GM19468 (cell line): ENCODE results near the gene TMEM190.
A peak's percentile ranks its signal among the peaks of the same experiment; 100 is the strongest.
"Not testable (repeated sequence)": the region's sequence is repeated elsewhere in the genome, so short reads cannot be mapped to it uniquely, and the experiment has no call there.

Experiments used
- ATAC-seq: cut with Tn5 transposase; IDR thresholded peaks from one replicate; pipeline ENCODE4 v1.9.1; 2021; ENCODE audit warnings: mild to moderate bottlenecking, moderate library complexity, moderate number of reproducible peaks; ENCODE audit not compliant: unreplicated experiment; ENCODE audit errors: extremely low read depth

TMEM190 gene

DNA sequence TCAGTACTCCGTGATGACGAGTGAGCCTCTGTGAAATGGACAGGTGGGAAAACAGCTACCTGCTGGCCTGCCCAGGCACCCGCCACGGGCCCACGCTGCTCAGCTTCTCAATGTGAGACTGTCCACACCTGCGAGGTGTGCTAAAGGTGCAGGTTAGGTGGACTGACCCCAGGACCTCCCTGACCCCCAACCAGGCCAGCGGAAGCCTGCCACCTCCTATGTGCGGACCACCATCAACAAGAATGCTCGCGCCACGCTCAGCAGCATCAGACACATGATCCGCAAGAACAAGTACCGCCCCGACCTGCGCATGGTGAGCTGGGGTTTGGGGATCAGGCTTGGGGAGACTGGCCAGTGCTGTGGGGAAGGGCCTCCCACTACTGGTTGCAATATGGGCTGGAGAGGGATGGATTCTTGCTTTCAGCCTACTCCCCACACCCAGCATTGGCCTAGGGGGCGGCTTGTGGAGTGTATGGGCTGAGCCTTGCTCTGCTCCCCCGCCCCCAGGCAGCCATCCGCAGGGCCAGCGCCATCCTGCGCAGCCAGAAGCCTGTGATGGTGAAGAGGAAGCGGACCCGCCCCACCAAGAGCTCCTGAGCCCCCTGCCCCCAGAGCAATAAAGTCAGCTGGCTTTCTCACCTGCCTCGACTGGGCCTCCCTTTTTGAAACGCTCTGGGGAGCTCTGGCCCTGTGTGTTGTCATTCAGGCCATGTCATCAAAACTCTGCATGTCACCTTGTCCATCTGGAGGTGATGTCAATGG lies 11.3 kb downstream of the TMEM190 start:
- no peak for ATAC-seq

GRCh38 chr19:55389386-55390317 lies 13.0 kb downstream of the TMEM190 start:
- no peak for ATAC-seq

GRCh38 chr19:55390461-55390880 lies 13.8 kb downstream of the TMEM190 start:
- no peak for ATAC-seq

GRCh38 chr19:55391191-55391670 lies 14.6 kb downstream of the TMEM190 start:
- no peak for ATAC-seq

- ATAC-seq: no peak
Observed at GRCh38 chr19:55391702-55392615, 15.3 kb downstream of the TMEM190 start.

- ATAC-seq: no peak
Observed at GRCh38 chr19:55392820-55393761, 16.5 kb downstream of the TMEM190 start.

- ATAC-seq: no peak
Observed at GRCh38 chr19:55398200-55398925, 21.7 kb downstream of the TMEM190 start.

- no peak for ATAC-seq
Observed at GRCh38 chr19:55400281-55401087, 23.9 kb downstream of the TMEM190 start.

DNA sequence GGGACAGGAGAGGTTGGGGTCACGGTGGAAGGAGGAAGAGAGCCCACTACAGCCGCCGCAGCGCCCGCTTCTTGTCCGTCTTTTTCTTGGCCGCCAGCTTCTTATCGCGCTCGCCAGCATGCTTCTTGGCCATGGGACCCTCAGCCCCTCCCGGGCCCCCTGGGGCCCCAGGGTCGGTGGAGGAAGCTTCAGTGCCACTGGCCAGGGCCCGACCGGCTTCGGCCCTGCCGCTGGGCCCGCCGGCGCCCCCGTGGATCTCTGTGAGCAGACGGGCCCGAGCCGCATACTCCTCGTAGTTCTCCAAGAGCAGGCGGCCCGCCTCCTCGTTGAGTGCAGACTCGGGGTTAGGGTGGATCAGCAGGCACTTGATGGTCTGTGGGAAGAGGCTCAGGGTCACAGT lies 24.8 kb downstream of the TMEM190 start:
- ATAC-seq: not testable (repeated sequence)

DNA sequence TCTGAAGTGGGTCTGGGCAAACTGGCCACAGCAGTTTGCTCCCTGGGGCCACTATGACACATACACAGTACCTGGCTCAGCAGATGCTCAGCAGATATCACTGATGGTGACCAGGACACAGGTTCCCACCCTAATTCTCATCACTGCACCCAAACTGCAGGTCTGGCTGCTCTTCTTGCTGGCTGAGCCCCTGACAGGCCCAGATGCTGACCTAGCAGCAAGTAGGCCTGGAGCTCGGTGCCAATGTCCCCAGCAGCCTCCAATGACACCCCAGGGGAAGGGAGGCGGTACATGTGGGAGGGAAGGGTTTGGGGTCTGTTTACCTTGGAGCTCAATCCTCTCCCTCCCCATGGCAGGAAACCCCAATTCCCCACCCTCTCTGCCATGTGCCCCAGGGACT lies 25.9 kb downstream of the TMEM190 start:
- no peak for ATAC-seq

DNA sequence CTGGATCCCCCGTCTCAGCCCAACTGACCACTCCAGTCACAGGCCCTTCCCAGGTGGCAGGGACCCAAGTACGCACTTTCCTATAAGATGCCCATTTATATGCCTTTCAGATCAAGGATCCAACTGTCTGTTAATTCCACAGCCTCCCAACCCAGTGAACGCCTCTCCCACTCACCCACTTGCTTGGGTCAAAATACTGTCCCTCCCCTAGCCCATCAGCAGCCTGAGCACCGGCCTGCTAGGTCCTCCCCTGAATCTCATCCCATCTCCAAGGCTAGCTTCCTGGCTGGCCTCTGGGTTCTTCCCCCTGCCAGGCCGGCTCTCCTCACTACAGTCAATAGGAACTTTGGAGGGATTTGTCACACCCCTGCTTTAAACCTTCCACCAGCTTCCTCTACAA lies 29.0 kb downstream of the TMEM190 start:
- ATAC-seq: no peak

DNA sequence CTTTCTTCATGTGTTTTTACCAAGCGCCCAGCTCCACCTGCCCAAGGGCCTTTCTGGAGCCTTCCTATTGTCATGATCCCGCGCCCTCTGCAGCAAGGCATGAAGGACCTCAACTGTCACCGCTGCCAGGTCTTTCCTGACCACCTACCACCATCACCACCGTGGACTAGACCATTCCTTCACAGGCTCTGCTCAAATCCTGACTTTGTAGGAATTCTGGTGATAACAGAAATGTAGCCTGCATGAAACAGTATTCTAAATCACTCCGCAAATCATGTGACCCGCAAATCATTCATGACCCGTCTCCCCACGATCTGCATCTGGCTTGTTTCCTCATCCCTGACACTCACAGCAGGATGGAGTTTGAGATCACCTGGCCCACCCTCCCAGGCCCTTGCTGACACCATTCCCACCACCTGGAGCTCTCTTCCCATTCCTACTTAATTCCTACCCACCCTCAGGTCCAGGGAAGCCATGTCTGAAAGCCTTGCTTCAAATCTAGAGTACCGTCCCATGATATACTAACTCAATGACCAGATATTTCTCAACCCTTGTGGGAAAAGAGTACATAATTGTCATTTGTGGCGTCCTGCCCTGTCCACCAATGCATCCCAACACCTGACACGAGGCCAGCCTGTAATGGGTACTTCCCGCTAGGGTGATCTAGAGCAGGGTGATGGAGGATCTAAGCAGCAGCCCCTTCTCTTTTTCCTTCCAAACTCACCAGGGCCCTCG lies 29.6 kb downstream of the TMEM190 start:
- no peak for ATAC-seq

DNA sequence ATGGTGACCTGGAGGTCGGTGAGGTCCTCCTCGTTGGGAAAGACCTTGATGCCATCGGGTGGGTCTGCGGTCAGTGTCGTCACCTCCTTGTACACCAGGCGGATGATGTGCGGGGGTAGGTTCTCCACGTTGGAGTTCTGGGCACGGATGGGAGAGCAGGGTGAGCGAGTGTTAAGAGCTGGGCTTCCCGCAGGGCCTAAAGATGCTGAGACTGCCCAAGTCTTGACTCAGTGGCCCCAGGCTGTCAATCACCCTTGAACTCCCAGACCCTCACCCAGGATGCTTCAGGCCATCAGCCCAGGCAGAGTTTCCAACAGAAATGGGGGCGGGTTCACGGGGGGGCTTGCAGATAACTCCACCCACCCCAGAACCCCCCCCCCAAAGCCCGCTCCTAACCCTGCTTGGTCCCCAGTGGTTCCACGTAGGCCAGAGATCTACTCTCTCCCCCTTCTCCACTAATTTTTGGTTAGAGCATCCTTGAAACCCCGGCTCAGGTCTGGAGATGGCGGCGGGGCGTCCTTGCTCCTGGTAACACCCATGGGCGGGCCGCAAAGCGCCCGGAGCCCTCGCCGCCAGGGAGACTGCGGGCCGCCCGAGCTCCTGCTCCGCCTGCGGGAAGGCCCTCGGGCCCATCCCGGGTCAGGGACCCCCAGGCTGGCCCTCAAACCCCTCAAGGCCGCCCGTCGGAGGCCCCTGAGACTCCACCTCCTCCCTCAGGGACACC lies 30.4 kb downstream of the TMEM190 start:
- ATAC-seq: no peak

- ATAC-seq: peak; percentile 75
Observed at GRCh38 chr19:55407550-55407799, 30.8 kb downstream of the TMEM190 start, which contains the start of gene UBE2S. TSS of gene UBE2S (minus strand) at chr19:55407788. CDS start at chr19:55407589, 199 bp downstream.

DNA sequence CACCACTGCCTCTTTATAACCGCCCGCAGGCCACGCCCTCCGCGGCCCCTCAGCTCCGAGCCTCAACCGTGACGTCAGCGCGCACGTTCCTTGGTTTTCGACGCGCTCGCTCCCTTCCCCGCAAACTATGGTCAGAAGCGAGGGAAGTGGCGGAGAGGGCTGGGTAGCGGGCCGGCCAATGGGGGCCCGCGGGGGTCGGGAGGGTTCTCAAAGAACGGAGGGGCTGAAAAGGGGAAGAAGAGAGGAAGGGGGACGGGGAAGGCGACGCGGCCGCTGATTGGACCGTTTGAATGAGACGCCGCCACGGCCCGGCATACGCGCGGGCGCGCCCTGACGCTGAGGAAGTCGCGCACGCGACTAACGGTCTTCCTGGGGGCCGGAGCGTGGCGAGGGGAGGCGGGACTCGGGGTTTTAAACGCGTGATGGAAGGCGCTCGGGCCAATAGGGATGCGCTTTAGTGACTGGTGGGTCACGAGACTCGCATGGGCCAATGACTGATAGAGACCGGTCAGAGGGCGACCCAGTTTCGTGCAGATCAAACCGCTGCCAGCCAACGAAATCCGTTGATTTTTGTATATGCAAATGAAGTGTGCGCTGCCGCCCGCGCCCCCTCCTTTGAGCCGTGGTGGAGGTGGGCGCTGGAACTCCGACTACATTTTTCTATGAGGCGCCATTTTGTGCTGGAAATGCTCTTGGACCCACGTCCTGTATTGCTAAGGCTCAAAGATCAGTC lies 31.3 kb downstream of the TMEM190 start:
- ATAC-seq: peak; percentile 70

DNA sequence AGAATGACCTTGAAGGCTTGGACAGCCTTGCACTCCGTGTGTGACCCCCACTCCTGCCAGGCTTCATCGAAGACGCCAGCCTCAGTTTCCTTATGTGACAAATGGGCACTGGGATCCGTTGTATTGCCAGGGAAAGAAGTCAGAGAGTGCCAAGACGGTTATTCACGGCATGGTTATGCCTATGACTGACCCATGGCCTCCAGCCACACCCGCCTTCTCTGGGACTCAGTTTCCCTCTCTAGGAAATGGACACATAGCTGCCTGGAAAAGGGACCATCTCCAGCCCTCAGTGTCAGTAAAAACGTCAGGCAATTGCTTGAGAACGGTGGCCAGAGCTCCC lies 31.9 kb downstream of the TMEM190 start:
- ATAC-seq: no peak
